H1 (cell line): Measurements from ENCODE around the gene SERINC1. TPM values are rescaled to one million over a fixed set of nuclear protein-coding genes. Genes with fewer than 3 reads are reported as not detected.

Experiments used
- CTCF ChIA-PET: fragments of 300-600 bp; sonication (Branson Sonifier 250); formaldehyde crosslinking; loops from one replicate; lab custom pipeline; 2021; ENCODE audit not compliant: partially characterized antibody; lab: Charles Lee
- POLR2A ChIA-PET: fragments of 300-600 bp; sonication (Branson Sonifier 250); formaldehyde crosslinking; loops from one replicate; lab custom pipeline; 2021; ENCODE audit warnings: inconsistent platforms; ENCODE audit not compliant: partially characterized antibody; lab: Charles Lee
- DNase-seq, 2 experiments: peaks; one replicate each; pipeline versions ENCODE4 v3.0.0 to v3.0.0-alpha.2; 2010 to 2022; ENCODE audit warnings: low spot score in 2 of 2, low read depth in 1 of 2, mixed read lengths in 1 of 2
- FAIRE-seq: peaks from 2 replicates; lab custom pipeline; 2011; peaks lifted over from hg19 to GRCh38; lab: Jason Lieb, UNC
- H2AFZ ChIP-seq: 2 replicates; pipeline ENCODE4 v1.8.1; 2012; ENCODE audit warnings: low read length, inconsistent platforms
- H2AK5ac ChIP-seq: 2 replicates; pipeline ENCODE4 v1.6.1; 2013; ENCODE audit warnings: low read depth, low read length
- H2BK120ac ChIP-seq: replicated peaks from 2 replicates; pipeline ENCODE3; 2013; ENCODE audit warnings: low read depth, low read length, inconsistent platforms
- H2BK12ac ChIP-seq: 2 replicates; pipeline ENCODE4 v1.6.1; 2013; ENCODE audit warnings: low read depth, low read length
- H2BK15ac ChIP-seq: 2 replicates; pipeline ENCODE4 v1.6.1; 2013; ENCODE audit warnings: low read length
- H2BK20ac ChIP-seq: 2 replicates; pipeline ENCODE4 v1.6.1; 2013; ENCODE audit warnings: low read length
- H2BK5ac ChIP-seq: 2 replicates; pipeline ENCODE4 v1.6.1; 2013; ENCODE audit warnings: low read depth, low read length
- H3K14ac ChIP-seq: 2 replicates; pipeline ENCODE4 v1.6.1; 2013; ENCODE audit warnings: inconsistent platforms; ENCODE audit not compliant: insufficient read length
- H3K18ac ChIP-seq: 2 replicates; pipeline ENCODE4 v1.6.1; 2013; ENCODE audit warnings: low read length; ENCODE audit errors: extremely low read depth
- H3K23ac ChIP-seq: 2 replicates; pipeline ENCODE4 v1.6.1; 2013; ENCODE audit warnings: inconsistent platforms; ENCODE audit not compliant: insufficient read length
- H3K23me2 ChIP-seq: 2 replicates; pipeline ENCODE4 v1.6.1; 2013; ENCODE audit warnings: low read depth, low read length
- H3K27ac ChIP-seq: 2 replicates; pipeline ENCODE4 v1.6.1; 2011; ENCODE audit warnings: low read depth, low read length, inconsistent platforms
- H3K27me3 ChIP-seq, 4 experiments: replicated peaks in 1 of 4; 1 replicate in 1 of 4; 2 replicates in 3 of 4; pipeline versions ENCODE4 v1.6.1 to v1.8.1; 2011 to 2013; ENCODE audit warnings: low read length in 3 of 4, mild to moderate bottlenecking in 3 of 4, inconsistent platforms in 2 of 4, mixed read lengths in 2 of 4, moderate library complexity in 1 of 4; ENCODE audit not compliant: control insufficient read depth in 3 of 4, insufficient read depth in 3 of 4; ENCODE audit errors: extremely low read depth in 1 of 4
- H3K36me3 ChIP-seq, 4 experiments: 2 replicates each; pipeline versions ENCODE4 v1.6.1 to v1.8.1; 2011 to 2013; ENCODE audit warnings: mild to moderate bottlenecking in 4 of 4, low read length in 3 of 4, moderate library complexity in 2 of 4, control low read depth in 1 of 4, inconsistent platforms in 1 of 4; ENCODE audit not compliant: insufficient read depth in 4 of 4, control insufficient read depth in 2 of 4
- H3K4ac ChIP-seq: replicated peaks from 2 replicates; pipeline ENCODE3; 2013; ENCODE audit warnings: low read length, low read depth, mixed read lengths, inconsistent platforms; ENCODE audit not compliant: insufficient read length
- H3K4me1 ChIP-seq, 4 experiments: replicated peaks in 1 of 4; 1 replicate in 1 of 4; 2 replicates in 3 of 4; pipeline versions ENCODE4 v1.6.1 to v1.8.1; 2011 to 2013; ENCODE audit warnings: low read length in 3 of 4, inconsistent platforms in 2 of 4, mixed read lengths in 1 of 4; ENCODE audit not compliant: insufficient read depth in 4 of 4, control insufficient read depth in 3 of 4
- H3K4me2 ChIP-seq, 2 experiments: 2 replicates each; pipeline versions ENCODE4 v1.6.1 to v1.8.1; 2011 to 2013; ENCODE audit warnings: low read depth in 2 of 2, low read length in 2 of 2, control low read depth in 1 of 2, inconsistent platforms in 1 of 2, mild to moderate bottlenecking in 1 of 2; ENCODE audit not compliant: insufficient read depth in 1 of 2
- H3K4me3 ChIP-seq, 4 experiments: fragments of 200-600, 300-600 bp in 1 of 4; sonication (generic), shearing (Covaris generic), sonication (Bioruptor Twin) in 1 of 4; 2 replicates each; pipeline versions ENCODE4 v1.5.1 to v1.8.1; 2011 to 2016; ENCODE audit warnings: low read length in 4 of 4, low read depth in 3 of 4, control low read depth in 2 of 4, inconsistent platforms in 2 of 4, mild to moderate bottlenecking in 2 of 4, mixed read lengths in 1 of 4, moderate library complexity in 1 of 4; ENCODE audit not compliant: insufficient read depth in 2 of 4; ENCODE audit errors: extremely low read depth in 1 of 4
- H3K56ac ChIP-seq: replicated peaks from 2 replicates; pipeline ENCODE3; 2013; ENCODE audit warnings: low read depth, mild to moderate bottlenecking, mixed read lengths, low read length, inconsistent platforms; ENCODE audit not compliant: insufficient read length
- H3K79me1 ChIP-seq: 2 replicates; pipeline ENCODE4 v1.6.1; 2013; ENCODE audit warnings: low read depth, low read length, control low read depth
- H3K79me2 ChIP-seq, 2 experiments: 2 replicates each; pipeline versions ENCODE4 v1.6.1 to v1.8.1; 2012 to 2013; ENCODE audit warnings: low read length in 2 of 2, mild to moderate bottlenecking in 2 of 2, inconsistent platforms in 1 of 2; ENCODE audit not compliant: insufficient read depth in 2 of 2, control insufficient read depth in 1 of 2
- H3K9ac ChIP-seq, 4 experiments: replicated peaks in 1 of 4; 1 replicate in 1 of 4; 2 replicates in 3 of 4; pipeline versions ENCODE4 v1.6.1 to v1.8.1; 2011 to 2013; ENCODE audit warnings: low read depth in 3 of 4, low read length in 3 of 4, control low read depth in 2 of 4, mild to moderate bottlenecking in 2 of 4, moderate library complexity in 2 of 4, inconsistent platforms in 1 of 4; ENCODE audit errors: extremely low read depth in 1 of 4
- H3K9me3 ChIP-seq, 2 experiments: 2 replicates each; pipeline versions ENCODE4 v1.6.1 to v1.8.1; 2012 to 2013; ENCODE audit warnings: mild to moderate bottlenecking in 2 of 2, moderate library complexity in 2 of 2, control low read depth in 1 of 2, inconsistent platforms in 1 of 2, low read depth in 1 of 2, low read length in 1 of 2, mixed read lengths in 1 of 2; ENCODE audit not compliant: insufficient read depth in 2 of 2
- H4K20me1 ChIP-seq, 2 experiments: replicated peaks in 1 of 2; 2 replicates each; pipeline versions ENCODE3 to v1.8.1; 2011 to 2013; ENCODE audit warnings: inconsistent platforms in 2 of 2, low read length in 2 of 2, mild to moderate bottlenecking in 1 of 2; ENCODE audit not compliant: insufficient read depth in 2 of 2, control insufficient read depth in 1 of 2
- H4K5ac ChIP-seq: 2 replicates; pipeline ENCODE4 v1.6.1; 2013; ENCODE audit warnings: low read length, low read depth, mixed read lengths, inconsistent platforms; ENCODE audit not compliant: insufficient read length
- H4K8ac ChIP-seq: 2 replicates; pipeline ENCODE4 v1.8.0; 2013; ENCODE audit warnings: mild to moderate bottlenecking, moderate library complexity, low read length, inconsistent platforms; ENCODE audit not compliant: insufficient read depth; ENCODE audit errors: extremely low read depth
- H4K91ac ChIP-seq: replicated peaks from 2 replicates; pipeline ENCODE3; 2013; ENCODE audit warnings: low read length, mixed read lengths, inconsistent platforms; ENCODE audit not compliant: insufficient read length
- ASH2L ChIP-seq: fragments of 200-600, 300-600 bp; sonication (generic); IDR thresholded peaks from one replicate; pipeline ENCODE4 v1.7.1; 2017; ENCODE audit warnings: low read length
- BRCA1 ChIP-seq: IDR thresholded peaks from 2 replicates; pipeline ENCODE4 v1.6.1; 2012; ENCODE audit warnings: low read depth, low read length, improper control_type of control experiment
- WGBS, 2 experiments: shearing (Covaris generic) in 1 of 2; methylation state at CpG; one replicate each; pipeline versions ENCODE4 v1.1.6 to v1.1.7; 2013 to 2015; ENCODE audit warnings: low lambda C conversion rate in 2 of 2, mixed read lengths in 2 of 2, inconsistent platforms in 1 of 2, low coverage in 1 of 2, missing lambda C conversion rate in 1 of 2; ENCODE audit not compliant: insufficient replicate concordance in 2 of 2, insufficient coverage in 1 of 2, insufficient read length in 1 of 2; ENCODE audit errors: extremely low coverage in 1 of 2, missing lambda C conversion rate in 1 of 2; 5-methylcytosine and 5-hydroxymethylcytosine counted together
- polyA plus RNA-seq, 7 experiments: library from polyadenylated mRNA; depleted of rRNA in 3 of 7; stranded (reverse) in 5 of 7; unstranded in 2 of 7; fragments of >200 nt in 5 of 7; fragments of 200-250 nt in 2 of 7; gene quantifications; 1 replicate in 5 of 7; 2 replicates in 1 of 7; 4 replicates in 1 of 7; pipeline versions ENCODE4 v1.2.1 to v1.2.3, GENCODE V29; 2011 to 2013; ENCODE audit warnings: missing spikeins in 2 of 7, mixed read lengths in 2 of 7
- total RNA-seq: library from RNA; stranded (reverse); fragmentation: NEBNext Ultra II Directional; extraction: Animal tissue kit (Norgen Biotek cat#: 25700); gene quantifications from 2 replicates; pipeline ENCODE4 v1.2.1, GENCODE V29; 2021

SERINC1 gene
- total and polyA plus RNA-seq, 2 of the 8 experiments (the other 6 are each of a cell fraction or from before 2014, with no cell fraction given), result 15.4 to 38.6 TPM

GRCh38 chr6:122399055-122399347 lies 72.6 kb downstream of the SERINC1 start:
- peaks cover 0 to 4% (median 0%) of the 10 kb centered on the region in 4 experiments; a peak in 2 of 7 replicates for H3K4me1 ChIP-seq
- H3K4me2 ChIP-seq, result peak overlapping the region; percentile 60 to 89
- no peak overlapping the region for H2BK20ac ChIP-seq
- no peak for FAIRE-seq
- no peaks in the 10 kb centered on the region for H3K9me3 ChIP-seq
- H3K4ac ChIP-seq, result no peak overlapping the region
- H3K9ac ChIP-seq, result peak overlapping the region in 2 of 4 experiments; percentile 53 to 58; a peak in 2 of 7 replicates
- no peak overlapping the region for H2BK15ac ChIP-seq
- peak overlapping the region in 2 of 4 experiments; percentile 30 to 44; a peak in 3 of 8 replicates for H3K4me3 ChIP-seq
- H2AK5ac ChIP-seq, result no peak overlapping the region
- peaks cover 9 to 12% of the 10 kb centered on the region in 2 experiments for H4K20me1 ChIP-seq
- H3K56ac ChIP-seq, result no peak overlapping the region
- 6% methylated on average over 2 of the region's 2 CpGs; no CpG with 5 or more reads in 1 of the 2 experiments for WGBS, 2 experiments
- no peak overlapping the region for H3K18ac ChIP-seq
- no peak for TF ChIP-seq ASH2L
- TF ChIP-seq BRCA1, result no peak
- H3K79me2 ChIP-seq, result peaks cover 0 to 41% of the 10 kb centered on the region in 2 experiments; a peak in 3 of 4 replicates
- H3K23ac ChIP-seq, result no peak overlapping the region
- no peak overlapping the region for H2BK5ac ChIP-seq
- H4K8ac ChIP-seq, result no peak overlapping the region
- ChIA-PET CTCF (interaction anchor here (1.0 kb wide), 1 partner anchor 16 kb away, joined by 3 read pairs; no protein-coding TSS in a partner anchor), POLR2A (interaction anchor here (0.7 kb wide), 1 partner anchor 16 kb away, joined by 3 read pairs; no protein-coding TSS in a partner anchor)
- H3K27ac ChIP-seq, result no peak overlapping the region
- H3K36me3 ChIP-seq, result no peaks in the 10 kb centered on the region
- H2BK12ac ChIP-seq, result no peak overlapping the region
- peaks cover 19 to 37% (median 32%) of the 10 kb centered on the region in 4 experiments for H3K27me3 ChIP-seq
- no peak overlapping the region for H3K14ac ChIP-seq
- H4K5ac ChIP-seq, result peak overlapping the region; percentile 67
- no peaks in the 10 kb centered on the region; the same call in 1 of the 2 replicates for H3K79me1 ChIP-seq
- H2AFZ ChIP-seq, result no peak overlapping the region
- no peak overlapping the region for H2BK120ac ChIP-seq
- 0 out of 2 replicates have a peak, but pooled peaks cover 2% of the 10 kb centered on the region for H3K23me2 ChIP-seq
- DNase-seq, result no peak
- H4K91ac ChIP-seq, result no peak overlapping the region
